ENCODE data around the gene TOP1. TPM values are rescaled to one million over a fixed set of nuclear protein-coding genes. Genes with fewer than 3 reads are reported as not detected.

TOP1 gene
- polyA plus RNA-seq, 1 of the 3 experiments (the other 2 are of a cell fraction), result 11.9 TPM

DNA sequence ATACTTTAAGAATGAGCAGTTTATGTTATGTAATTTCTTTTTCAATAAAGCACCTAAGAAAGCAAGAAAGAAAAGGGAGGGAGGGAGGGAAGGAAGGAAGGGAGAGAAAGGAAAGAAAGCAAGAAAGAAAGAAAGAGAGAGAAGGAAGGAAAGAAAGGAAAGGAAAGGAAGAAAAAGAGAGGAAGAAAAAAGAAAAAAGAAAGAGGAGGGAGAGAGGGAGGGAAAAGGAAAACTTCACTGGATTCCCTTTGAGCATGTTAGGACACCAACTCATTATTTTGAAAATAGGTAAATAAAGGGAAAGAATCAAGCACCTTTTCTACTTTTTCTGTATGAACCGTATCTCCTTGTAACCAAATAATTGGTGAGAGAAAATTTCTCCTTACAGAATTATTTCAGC is 32.3 kb upstream of the TOP1 start:
- H3K9ac ChIP-seq, result no peak overlapping the region
- no peaks in the 10 kb centered on the region for H3K9me3 ChIP-seq
- TF ChIP-seq EP300 (IDR thresholded peaks at IDR 0.05; ENCODE audit: borderline replicate concordance in 1 of 2, low read depth in 1 of 2, low read length in 1 of 2), result no peak
- TF ChIP-seq GATA2 (CRISPR knock-in tag; IDR thresholded peaks at IDR 0.05), result no peak
- TF ChIP-seq RFX5 (IDR thresholded peaks at IDR 0.05; ENCODE audit: low read length), result no peak
- no peak for TF ChIP-seq GABPA (IDR thresholded peaks at IDR 0.05; ENCODE audit: low read depth)
- TF ChIP-seq, protein P1, sequence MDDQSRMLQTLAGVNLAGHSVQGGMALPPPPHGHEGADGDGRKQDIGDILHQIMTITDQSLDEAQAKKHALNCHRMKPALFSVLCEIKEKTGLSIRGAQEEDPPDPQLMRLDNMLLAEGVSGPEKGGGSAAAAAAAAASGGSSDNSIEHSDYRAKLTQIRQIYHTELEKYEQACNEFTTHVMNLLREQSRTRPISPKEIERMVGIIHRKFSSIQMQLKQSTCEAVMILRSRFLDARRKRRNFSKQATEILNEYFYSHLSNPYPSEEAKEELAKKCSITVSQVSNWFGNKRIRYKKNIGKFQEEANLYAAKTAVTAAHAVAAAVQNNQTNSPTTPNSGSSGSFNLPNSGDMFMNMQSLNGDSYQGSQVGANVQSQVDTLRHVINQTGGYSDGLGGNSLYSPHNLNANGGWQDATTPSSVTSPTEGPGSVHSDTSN (IDR thresholded peaks at IDR 0.05), result no peak
- no peak for TF ChIP-seq MXI1 (IDR thresholded peaks at IDR 0.05; ENCODE audit: low read depth, low read length)
- TF ChIP-seq, protein P2, sequence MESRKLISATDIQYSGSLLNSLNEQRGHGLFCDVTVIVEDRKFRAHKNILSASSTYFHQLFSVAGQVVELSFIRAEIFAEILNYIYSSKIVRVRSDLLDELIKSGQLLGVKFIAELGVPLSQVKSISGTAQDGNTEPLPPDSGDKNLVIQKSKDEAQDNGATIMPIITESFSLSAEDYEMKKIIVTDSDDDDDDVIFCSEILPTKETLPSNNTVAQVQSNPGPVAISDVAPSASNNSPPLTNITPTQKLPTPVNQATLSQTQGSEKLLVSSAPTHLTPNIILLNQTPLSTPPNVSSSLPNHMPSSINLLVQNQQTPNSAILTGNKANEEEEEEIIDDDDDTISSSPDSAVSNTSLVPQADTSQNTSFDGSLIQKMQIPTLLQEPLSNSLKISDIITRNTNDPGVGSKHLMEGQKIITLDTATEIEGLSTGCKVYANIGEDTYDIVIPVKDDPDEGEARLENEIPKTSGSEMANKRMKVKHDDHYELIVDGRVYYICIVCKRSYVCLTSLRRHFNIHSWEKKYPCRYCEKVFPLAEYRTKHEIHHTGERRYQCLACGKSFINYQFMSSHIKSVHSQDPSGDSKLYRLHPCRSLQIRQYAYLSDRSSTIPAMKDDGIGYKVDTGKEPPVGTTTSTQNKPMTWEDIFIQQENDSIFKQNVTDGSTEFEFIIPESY (IDR thresholded peaks at IDR 0.05; ENCODE audit: borderline replicate concordance, low read depth), result no peak
- TF ChIP-seq JUND (IDR thresholded peaks at IDR 0.05), result no peak
- no peak for TF ChIP-seq FOXM1 (IDR thresholded peaks at IDR 0.05; ENCODE audit: low read depth)
- TF ChIP-seq, protein P3, sequence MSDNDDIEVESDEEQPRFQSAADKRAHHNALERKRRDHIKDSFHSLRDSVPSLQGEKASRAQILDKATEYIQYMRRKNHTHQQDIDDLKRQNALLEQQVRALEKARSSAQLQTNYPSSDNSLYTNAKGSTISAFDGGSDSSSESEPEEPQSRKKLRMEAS (IDR thresholded peaks at IDR 0.05; ENCODE audit: low read depth), result no peak
- no peak for TF ChIP-seq CHD2 (IDR thresholded peaks at IDR 0.05; ENCODE audit: low read length, partially characterized antibody)
- no peak for TF ChIP-seq ELF1 (IDR thresholded peaks at IDR 0.05)
- TF ChIP-seq, protein P4, sequence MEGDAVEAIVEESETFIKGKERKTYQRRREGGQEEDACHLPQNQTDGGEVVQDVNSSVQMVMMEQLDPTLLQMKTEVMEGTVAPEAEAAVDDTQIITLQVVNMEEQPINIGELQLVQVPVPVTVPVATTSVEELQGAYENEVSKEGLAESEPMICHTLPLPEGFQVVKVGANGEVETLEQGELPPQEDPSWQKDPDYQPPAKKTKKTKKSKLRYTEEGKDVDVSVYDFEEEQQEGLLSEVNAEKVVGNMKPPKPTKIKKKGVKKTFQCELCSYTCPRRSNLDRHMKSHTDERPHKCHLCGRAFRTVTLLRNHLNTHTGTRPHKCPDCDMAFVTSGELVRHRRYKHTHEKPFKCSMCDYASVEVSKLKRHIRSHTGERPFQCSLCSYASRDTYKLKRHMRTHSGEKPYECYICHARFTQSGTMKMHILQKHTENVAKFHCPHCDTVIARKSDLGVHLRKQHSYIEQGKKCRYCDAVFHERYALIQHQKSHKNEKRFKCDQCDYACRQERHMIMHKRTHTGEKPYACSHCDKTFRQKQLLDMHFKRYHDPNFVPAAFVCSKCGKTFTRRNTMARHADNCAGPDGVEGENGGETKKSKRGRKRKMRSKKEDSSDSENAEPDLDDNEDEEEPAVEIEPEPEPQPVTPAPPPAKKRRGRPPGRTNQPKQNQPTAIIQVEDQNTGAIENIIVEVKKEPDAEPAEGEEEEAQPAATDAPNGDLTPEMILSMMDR (IDR thresholded peaks at IDR 0.05), result no peak
- no peak for TF ChIP-seq POLR2AphosphoS5 (IDR thresholded peaks at IDR 0.05; ENCODE audit: low read depth, low read length)
- WGBS (ENCODE audit: low lambda C conversion rate), result 83% methylated on average over 1 of the region's 1 CpG
- ChIA-PET POLR2A (no interaction called here), CTCF (interaction anchor here (1.1 kb wide), 1 partner anchor 12 kb away, joined by 3 read pairs; no protein-coding TSS in a partner anchor)
- H3K27me3 ChIP-seq (ENCODE audit: insufficient read depth), result no peaks in the 10 kb centered on the region
- no peaks in the 10 kb centered on the region for H3K9me2 ChIP-seq
- no peak for DNase-seq
- no peak overlapping the region for H3K4me2 ChIP-seq
- no peaks in the 10 kb centered on the region for H3K36me3 ChIP-seq (replicated peaks in 1 of 2; ENCODE audit: control insufficient read depth in 1 of 2, insufficient read depth in 2 of 2, low read length in 1 of 2)
- H2AFZ ChIP-seq (ENCODE audit: low read depth), result no peak overlapping the region
- H3F3A ChIP-seq (replicated peaks; ENCODE audit: insufficient read depth), result no peaks in the 10 kb centered on the region
- no peak overlapping the region for H3K27ac ChIP-seq (ENCODE audit: low read depth in 2 of 2, low read length in 1 of 2)
- no peak overlapping the region for H3K4me3 ChIP-seq (ENCODE audit: low read depth in 2 of 2, low read length in 1 of 2)
- H3K4me1 ChIP-seq (ENCODE audit: control insufficient read depth in 1 of 2, insufficient read depth in 2 of 2, low read depth in 1 of 2, low read length in 1 of 2), result peaks cover 0 to 4% of the 10 kb centered on the region in 2 experiments; a peak in 1 of 4 replicates
- H4K20me1 ChIP-seq (ENCODE audit: insufficient read depth), result no peaks in the 10 kb centered on the region
- H3K79me2 ChIP-seq (ENCODE audit: insufficient read depth), result 0 out of 2 replicates have a peak, but pooled peaks cover 2% of the 10 kb centered on the region
